HCT116 (cell line): ENCODE results near the gene TSC2.

ENCODE experiments used
- CTCF ChIP-seq, 3 experiments: fragments of 200-600 bp in 1 of 3; sonication (generic) in 1 of 3; IDR thresholded peaks in 2 of 3; conservative IDR thresholded peaks in 1 of 3; 2 replicates each; pipeline ENCODE4 v1.5.1; 2012 to 2017; ENCODE audit warnings: low read depth in 2 of 3, low read length in 2 of 3, antibody characterized with exemption in 1 of 3, borderline replicate concordance in 1 of 3, control low read depth in 1 of 3, mild to moderate bottlenecking in 1 of 3, mixed read lengths in 1 of 3, mixed run types in 1 of 3, moderate library complexity in 1 of 3; ENCODE audit not compliant: insufficient read depth in 1 of 3
- EZH2phosphoT487 ChIP-seq: fragments of 200-600 bp; IDR thresholded peaks from 2 replicates; pipeline ENCODE4 v1.6.1; 2018; ENCODE audit warnings: antibody characterized with exemption, borderline replicate concordance
- JUND ChIP-seq: IDR thresholded peaks from 2 replicates; pipeline ENCODE4 v1.6.1; 2012
- MAX ChIP-seq: IDR thresholded peaks from 2 replicates; pipeline ENCODE4 v1.6.1; 2012
- YY1 ChIP-seq: IDR thresholded peaks from 2 replicates; pipeline ENCODE4 v1.6.1; 2011; ENCODE audit warnings: low read length, low read depth, moderate library complexity, mild to moderate bottlenecking; ENCODE audit not compliant: insufficient replicate concordance; ENCODE audit errors: extremely low read depth
- ZNF274 ChIP-seq: fragments of 200-500 bp; sonication (Bioruptor generic); IDR thresholded peaks from 2 replicates; pipeline ENCODE4 v1.6.1; 2014; ENCODE audit warnings: mild to moderate bottlenecking, low read depth, low read length, inconsistent platforms

- no peak for TF ChIP-seq EZH2phosphoT487
- no peak for TF ChIP-seq JUND
- TF ChIP-seq CTCF (IDR thresholded peaks at IDR 0.05 in 2 of 3, conservative IDR thresholded peaks at IDR 0.05 in 1 of 3; ENCODE audit: borderline replicate concordance in 1 of 3, insufficient read depth in 1 of 3, low read depth in 2 of 3, low read length in 2 of 3) = no peak
- no peak for TF ChIP-seq ZNF274
- no peak for TF ChIP-seq YY1
- TF ChIP-seq MAX = no peak
These were observed 21.2 kb upstream of the TSC2 start, which contains the start of gene NHERF2 for GRCh38 chr16:2026461-2027023.
